G401.6 (cell line): ENCODE results near the gene SERPINF2.
"Not testable (repeated sequence)": the region's sequence is repeated elsewhere in the genome, so short reads cannot be mapped to it uniquely, and the experiment has no call there.

ENCODE experiments used
- FAIRE-seq: peaks from 2 replicates; lab custom pipeline; 2012; peaks lifted over from hg19 to GRCh38; lab: Jason Lieb, UNC

SERPINF2 gene

DNA sequence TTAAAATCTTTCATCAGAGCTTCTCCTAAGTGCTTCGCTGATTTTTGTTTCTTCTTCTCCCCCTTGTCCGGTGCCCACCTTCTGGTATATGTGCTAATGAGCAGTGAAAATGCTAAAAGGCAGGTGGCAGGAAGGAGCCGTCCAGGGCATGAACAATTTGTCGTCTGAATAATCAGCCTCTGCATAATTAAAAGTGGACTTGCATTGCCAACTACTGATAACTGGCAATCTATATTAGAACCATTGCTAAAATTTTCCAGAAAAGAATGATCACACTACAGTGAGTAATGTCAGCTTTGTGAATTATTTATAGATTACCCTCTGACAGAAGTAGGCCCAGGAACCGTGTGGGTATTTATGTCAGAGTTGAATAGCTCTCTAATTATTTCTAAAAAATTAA, 47.3 kb downstream of the SERPINF2 start:
- FAIRE-seq: no peak

DNA sequence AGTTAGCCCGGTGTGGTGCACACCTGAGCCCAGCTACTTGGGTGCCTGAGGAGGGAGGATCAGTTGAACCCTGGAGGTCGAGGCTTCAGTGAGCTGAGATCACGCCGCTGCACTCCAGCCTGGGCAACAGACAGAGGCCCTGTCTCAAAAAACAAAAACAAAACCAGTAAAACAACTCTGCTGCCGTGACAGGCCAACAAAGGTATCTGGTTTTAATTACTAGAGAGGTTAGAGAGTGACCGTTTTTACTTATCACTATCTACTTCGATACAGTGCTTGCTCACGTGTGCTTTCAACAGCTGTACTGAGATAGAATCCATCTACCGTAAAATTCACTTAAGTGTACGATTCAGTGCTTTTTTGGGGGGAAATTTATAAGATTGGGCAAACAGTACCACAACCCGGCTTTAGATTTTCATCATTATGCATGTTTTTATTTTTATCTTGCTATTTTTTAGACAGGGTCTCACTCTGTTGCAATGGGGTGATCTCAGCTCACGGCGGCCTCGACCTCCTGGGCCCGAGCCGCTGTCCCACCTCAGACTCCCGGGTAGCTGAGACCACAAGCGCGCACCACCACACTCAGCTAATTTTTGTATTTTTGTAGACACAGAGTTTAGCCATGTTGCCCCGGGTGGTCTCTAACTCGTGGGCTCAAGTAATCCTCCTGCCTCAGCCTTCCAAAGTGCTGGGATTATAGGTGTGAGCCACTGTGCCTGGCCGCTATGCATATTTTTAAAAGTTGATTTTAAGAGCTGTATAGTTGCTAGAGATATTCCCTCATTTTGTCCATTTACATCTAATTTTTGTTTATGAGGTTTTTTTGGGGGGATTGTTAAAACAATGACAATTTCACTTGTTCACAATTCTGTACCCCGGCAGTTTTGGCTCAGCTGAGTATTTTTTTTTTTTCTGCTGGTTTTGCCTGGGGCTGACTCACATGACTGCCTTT, 50.1 kb downstream of the SERPINF2 start:
- no peak for FAIRE-seq

DNA sequence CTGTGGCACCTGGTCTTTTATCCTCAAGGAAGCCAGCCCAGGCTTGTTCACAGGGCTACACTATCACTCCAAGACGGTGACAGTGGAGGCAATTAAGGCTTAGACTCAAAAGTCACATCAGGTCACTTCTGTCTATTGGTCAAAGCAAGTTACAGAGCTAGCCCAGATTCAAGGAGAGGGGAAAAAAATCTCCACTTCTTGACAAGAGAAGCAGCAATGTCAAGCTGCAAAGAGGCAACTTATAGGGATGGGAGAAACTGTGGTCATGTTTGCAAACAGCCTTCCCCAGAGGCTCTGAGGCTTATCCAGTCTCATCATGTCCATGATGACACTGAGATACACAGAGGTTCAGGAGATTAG, 50.8 kb downstream of the SERPINF2 start:
- no peak for FAIRE-seq

DNA sequence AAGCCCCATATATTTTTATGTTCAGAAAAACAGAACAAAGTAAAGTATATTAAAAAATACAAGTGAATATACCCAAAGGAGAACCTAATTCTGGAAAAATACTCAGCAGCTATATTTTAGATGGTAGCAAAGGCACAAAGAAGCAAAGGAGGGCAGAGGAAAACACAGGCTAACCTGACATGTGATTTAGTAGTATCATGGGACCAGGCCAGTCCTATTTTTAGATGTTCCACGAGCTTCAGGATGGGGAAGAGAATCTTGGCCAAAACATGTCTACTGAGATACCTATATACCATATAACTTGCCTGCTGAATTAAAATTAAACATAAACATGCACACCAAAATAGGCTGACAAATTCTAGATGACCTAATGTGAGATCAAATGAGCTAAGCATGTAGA, 54.1 kb downstream of the SERPINF2 start:
- FAIRE-seq: no peak

DNA sequence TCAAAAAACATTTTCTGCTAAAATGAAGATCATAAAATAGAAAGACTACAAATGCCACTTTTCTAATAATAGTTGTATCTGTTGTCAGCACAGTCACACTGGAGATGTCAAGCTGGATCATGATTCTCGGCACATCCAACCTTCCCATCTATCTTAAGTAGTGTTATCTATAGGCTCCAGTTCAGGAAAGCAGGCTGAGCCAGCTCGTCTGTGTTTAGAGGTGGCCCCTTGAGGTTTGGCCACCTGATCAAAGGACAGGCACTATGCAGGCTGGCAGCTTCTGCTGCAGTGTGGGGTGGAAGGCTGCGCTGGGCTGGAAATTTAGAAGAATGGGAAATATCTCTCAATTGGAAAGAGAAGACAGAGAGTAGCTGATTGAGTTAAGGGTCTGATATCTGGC, 54.7 kb downstream of the SERPINF2 start:
- FAIRE-seq: no peak

DNA sequence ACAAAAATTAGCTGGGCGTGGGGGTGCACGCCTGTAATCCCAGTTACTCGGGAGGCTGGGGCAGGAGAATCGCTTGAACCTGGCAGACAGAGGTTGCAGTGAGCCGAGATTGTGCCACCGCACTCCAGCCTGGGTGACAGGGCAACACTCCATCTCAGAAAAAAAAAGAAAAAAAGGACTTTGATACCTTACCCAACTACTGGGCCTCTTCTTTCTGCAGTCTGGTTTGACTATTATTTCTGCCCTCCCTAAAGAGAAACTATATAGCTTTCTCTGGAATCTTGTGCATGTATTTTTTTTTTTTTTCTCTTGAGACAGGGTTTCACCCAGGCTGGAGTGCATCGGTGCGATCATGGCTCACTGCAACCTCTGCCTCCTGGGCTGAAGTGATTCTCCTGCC, 55.2 kb downstream of the SERPINF2 start:
- not testable (repeated sequence) for FAIRE-seq

DNA sequence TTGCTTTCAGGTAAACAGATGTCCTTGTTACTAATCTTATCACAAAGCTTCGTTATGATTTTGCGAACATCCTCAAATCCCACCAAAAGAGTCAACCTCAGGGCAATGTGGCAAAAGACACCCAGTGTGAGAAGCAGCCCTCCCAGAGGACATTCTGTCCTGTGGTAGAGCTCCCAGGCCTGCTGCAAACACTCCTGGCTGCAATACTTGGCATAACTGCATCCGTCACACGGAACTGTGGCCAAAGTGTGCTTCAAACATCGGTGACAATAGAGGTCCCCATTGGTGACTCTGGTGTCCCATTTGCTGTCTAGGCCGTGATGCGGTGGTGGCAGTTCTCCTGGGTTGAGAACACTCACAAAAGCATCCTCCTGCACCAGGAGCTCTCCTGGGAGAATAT, 57.6 kb downstream of the SERPINF2 start:
- no peak for FAIRE-seq

DNA sequence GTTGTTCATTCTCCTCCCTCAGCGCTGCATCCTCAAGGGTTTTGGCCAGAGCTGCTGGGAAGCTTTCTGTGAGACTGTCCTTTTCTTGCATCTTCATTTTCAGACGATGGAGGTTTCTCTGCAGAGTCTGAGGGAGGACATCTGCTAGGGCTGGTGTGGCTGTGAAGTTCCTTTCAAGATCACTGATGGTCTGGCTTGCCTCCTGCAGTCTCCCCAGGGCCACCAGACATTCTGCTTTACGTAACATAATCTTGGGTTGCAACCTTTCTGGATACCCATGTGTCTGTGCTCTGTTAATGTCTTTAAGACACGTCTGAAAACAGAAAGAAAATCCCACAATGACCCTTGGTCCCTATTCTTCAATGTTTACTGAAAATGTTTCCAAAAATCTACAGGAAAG, 58.0 kb downstream of the SERPINF2 start:
- FAIRE-seq: no peak

DNA sequence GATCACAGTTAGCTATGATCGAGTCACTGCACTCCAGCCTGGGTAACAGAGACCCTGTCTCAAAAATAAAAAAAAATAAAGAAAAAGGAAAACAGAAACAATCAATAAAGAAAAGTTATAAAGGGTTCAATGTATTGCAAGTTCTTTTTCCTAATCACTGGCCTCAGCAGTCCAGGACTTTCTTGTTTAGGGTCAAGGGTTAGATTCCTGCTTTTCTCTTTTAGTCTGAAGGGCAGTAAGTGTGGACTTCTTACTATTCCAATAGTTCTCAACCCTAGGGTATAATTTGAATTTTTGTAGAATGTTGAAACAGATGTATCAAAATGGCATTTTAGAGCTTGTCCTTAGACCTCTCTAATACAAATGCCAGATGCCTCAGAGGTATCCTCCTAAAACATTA, 59.8 kb downstream of the SERPINF2 start:
- FAIRE-seq: no peak

DNA sequence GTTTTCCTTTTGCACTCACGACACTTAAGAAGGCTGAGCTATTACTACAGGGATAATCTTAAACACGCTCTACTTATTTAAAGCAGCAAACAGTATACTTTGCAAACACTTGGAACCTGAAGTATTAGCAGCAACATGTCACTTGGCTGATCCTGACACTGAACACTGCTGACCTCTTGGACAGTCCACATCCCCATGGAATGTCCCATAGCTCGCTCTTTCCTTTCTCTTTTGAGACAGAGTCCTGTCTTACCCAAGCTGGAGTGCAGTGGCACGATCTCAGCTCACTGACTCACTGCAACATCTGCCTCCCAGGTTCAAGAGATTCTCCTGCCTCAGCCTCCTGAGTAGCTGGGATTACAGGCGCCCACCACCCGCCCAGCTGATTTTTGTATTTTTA, 60.6 kb downstream of the SERPINF2 start:
- no peak for FAIRE-seq
